Measurements from ENCODE around the gene PDE6G. TPM values are rescaled to one million over a fixed set of nuclear protein-coding genes. Genes with fewer than 3 reads are reported as not detected.

The PDE6G gene
- total RNA-seq, 4 donors from 2014 or later: not detected

DNA sequence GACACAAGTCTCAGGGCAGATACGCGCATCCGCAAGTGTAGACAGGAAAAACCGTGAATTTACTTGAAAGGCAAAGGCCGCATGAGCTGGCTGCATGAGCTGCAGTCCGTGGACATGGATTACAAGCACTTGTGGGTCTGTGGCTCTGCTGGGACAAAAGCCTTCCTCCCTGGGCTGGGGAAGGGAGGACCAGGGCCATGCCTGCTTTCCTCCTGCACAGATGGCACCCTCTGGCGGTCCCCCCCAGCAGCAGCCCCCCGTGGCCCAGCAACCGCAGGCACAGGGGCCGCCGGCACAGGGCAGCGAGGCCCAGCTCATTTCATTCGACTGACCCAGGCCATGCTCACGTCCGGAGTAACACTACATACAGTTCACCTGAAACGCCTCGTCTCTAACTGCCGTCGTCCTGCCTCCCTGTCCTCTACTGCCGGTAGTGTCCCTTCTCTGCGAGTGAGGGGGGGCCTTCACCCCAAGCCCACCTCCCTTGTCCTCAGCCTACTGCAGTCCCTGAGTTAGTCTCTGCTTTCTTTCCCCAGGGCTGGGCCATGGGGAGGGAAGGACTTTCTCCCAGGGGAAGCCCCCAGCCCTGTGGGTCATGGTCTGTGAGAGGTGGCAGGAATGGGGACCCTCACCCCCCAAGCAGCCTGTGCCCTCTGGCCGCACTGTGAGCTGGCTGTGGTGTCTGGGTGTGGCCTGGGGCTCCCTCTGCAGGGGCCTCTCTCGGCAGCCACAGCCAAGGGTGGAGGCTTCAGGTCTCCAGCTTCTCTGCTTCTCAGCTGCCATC is 45.1 kb upstream of the PDE6G start:
- no peaks in the 10 kb centered on the region for H3K27me3 ChIP-seq
- peaks cover 25 to 42% (median 30%) of the 10 kb centered on the region in 3 donors for H3K4me1 ChIP-seq
- H3K4me3 ChIP-seq: peak overlapping the region in 2 of 4 donors; percentile 63 to 95
- no peak for TF ChIP-seq POLR2A (IDR thresholded peaks at IDR 0.05)
- TF ChIP-seq, protein P1, sequence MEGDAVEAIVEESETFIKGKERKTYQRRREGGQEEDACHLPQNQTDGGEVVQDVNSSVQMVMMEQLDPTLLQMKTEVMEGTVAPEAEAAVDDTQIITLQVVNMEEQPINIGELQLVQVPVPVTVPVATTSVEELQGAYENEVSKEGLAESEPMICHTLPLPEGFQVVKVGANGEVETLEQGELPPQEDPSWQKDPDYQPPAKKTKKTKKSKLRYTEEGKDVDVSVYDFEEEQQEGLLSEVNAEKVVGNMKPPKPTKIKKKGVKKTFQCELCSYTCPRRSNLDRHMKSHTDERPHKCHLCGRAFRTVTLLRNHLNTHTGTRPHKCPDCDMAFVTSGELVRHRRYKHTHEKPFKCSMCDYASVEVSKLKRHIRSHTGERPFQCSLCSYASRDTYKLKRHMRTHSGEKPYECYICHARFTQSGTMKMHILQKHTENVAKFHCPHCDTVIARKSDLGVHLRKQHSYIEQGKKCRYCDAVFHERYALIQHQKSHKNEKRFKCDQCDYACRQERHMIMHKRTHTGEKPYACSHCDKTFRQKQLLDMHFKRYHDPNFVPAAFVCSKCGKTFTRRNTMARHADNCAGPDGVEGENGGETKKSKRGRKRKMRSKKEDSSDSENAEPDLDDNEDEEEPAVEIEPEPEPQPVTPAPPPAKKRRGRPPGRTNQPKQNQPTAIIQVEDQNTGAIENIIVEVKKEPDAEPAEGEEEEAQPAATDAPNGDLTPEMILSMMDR (IDR thresholded peaks at IDR 0.05): no peak
- intact Hi-C loops (cut with DNase I): no loop called here
- H3K36me3 ChIP-seq: peaks cover 28 to 75% (median 51%) of the 10 kb centered on the region in 3 donors
- peak overlapping the region in 3 of 4 donors; percentile 95 to 97 (median 96) for H3K27ac ChIP-seq
- no peak for DNase-seq
- WGBS, 2 donors: 54 to 67% methylated on average over 8 to 18 of the region's 23 CpGs
- H3K9me3 ChIP-seq: no peaks in the 10 kb centered on the region

DNA sequence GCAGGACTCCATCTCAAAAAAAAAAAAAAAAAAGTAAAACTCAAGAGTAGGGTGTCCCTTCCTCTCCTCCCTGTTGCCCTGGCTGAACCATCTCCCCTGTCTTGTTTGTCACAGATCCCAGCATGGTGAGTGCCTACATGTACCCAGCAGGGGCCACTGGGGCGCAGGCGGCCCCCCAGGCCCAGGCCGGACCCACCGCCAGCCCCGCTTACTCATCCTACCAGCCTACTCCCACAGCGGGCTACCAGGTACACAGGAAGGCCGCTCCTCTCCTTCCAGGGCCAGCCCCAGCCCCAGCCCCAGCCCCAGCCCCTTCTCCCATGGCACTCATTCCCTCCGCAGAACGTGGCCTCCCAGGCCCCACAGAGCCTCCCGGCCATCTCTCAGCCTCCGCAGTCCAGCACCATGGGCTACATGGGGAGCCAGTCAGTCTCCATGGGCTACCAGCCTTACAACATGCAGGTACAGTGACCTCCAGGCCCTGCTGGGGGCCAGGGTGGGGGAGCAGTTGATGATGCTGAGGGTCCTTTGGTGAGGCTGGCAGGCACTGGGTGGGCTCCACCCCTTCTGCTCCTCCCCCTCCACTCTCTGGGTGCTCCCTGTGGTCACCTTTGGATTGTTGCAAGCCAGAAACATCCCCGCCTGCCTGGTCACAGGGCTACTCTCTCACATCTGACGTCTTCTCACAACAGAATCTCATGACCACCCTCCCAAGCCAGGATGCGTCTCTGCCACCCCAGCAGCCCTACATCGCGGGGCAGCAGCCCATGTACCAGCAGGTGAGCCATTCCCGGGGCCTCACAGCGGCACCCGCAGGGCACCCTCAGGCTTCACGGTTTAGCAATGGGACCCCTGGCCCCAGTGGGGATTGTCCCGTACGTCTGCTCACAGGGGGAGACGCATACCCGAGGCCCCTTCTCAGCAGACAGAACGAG is 44.3 kb upstream of the PDE6G start:
- Histone ChIP-seq H3K4me1 (peaks cover 25 to 42% (median 30%) of the 10 kb centered on the region in 3 donors), H3K36me3 (peaks cover 35 to 75% (median 50%) of the 10 kb centered on the region in 3 donors), H3K4me3 (peak overlapping the region in 1 of 4 donors; percentile 63), H3K27me3 (no peaks in the 10 kb centered on the region), H3K27ac (no peak overlapping the region), H3K9me3 (no peaks in the 10 kb centered on the region)
- 83 to 88% methylated on average over 12 of the region's 25 CpGs for WGBS, 2 donors
- DNase-seq: no peak
- TF ChIP-seq, protein P1 (IDR thresholded peaks at IDR 0.05): no peak
- no peak for TF ChIP-seq POLR2A (IDR thresholded peaks at IDR 0.05)
- intact Hi-C loops (cut with DNase I): no loop called here

- peaks cover 18 to 22% (median 20%) of the 10 kb centered on the region in 3 donors for H3K4me1 ChIP-seq
- no peak for TF ChIP-seq POLR2A (IDR thresholded peaks at IDR 0.05)
- TF ChIP-seq, protein P1 (IDR thresholded peaks at IDR 0.05): no peak
- intact Hi-C loops (cut with DNase I): no loop called here
- DNase-seq: no peak
- no peaks in the 10 kb centered on the region for H3K9me3 ChIP-seq
- WGBS, 2 donors: 81 to 87% methylated on average over 18 to 21 of the region's 25 CpGs
- no peak overlapping the region for H3K27ac ChIP-seq
- H3K36me3 ChIP-seq: peaks cover 66 to 93% (median 71%) of the 10 kb centered on the region in 3 donors
- no peak overlapping the region for H3K4me3 ChIP-seq
- H3K27me3 ChIP-seq: no peaks in the 10 kb centered on the region
Measured at GRCh38 chr17:81697261-81698044, 41.1 kb upstream of the PDE6G start.

DNA sequence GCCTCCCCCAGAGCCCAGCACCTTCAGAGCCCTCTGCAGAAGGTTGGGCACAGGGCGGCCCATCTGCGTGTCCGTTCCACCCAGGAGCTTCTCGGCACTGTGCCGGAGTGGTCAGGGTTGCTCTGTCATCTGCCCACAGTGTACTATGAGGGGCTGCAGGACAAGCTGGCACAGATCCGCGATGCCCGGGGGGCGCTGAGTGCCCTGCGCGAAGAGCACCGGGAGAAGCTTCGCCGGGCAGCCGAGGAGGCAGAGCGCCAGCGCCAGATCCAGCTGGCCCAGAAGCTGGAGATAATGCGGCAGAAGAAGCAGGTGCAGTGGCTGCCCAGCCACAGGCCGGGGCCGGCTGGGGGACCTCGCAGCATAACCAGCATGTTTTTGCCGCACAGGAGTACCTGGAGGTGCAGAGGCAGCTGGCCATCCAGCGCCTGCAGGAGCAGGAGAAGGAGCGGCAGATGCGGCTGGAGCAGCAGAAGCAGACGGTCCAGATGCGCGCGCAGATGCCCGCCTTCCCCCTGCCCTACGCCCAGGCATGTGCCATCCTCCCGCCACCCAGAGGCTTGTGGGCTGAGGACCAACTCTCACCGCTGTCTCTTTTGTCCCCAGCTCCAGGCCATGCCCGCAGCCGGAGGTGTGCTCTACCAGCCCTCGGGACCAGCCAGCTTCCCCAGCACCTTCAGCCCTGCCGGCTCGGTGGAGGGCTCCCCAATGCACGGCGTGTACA is 40.0 kb upstream of the PDE6G start:
- no peaks in the 10 kb centered on the region for H3K27me3 ChIP-seq
- peaks cover 73 to 100% (median 80%) of the 10 kb centered on the region in 3 donors for H3K36me3 ChIP-seq
- H3K27ac ChIP-seq: no peak overlapping the region
- H3K4me1 ChIP-seq: peaks cover 8 to 11% (median 9%) of the 10 kb centered on the region in 3 donors
- no peaks in the 10 kb centered on the region for H3K9me3 ChIP-seq
- no peak for TF ChIP-seq POLR2A (IDR thresholded peaks at IDR 0.05)
- TF ChIP-seq, protein P1 (IDR thresholded peaks at IDR 0.05): no peak
- 91 to 92% methylated on average over 7 of the region's 40 CpGs for WGBS, 2 donors
- H3K4me3 ChIP-seq: no peak overlapping the region
- intact Hi-C loops (cut with DNase I): no loop called here
- no peak for DNase-seq
